Endothelial cell (in vitro differentiated cells): ENCODE data around the gene DEK. TPM values are rescaled to one million over a fixed set of nuclear protein-coding genes. Genes with fewer than 3 reads are reported as not detected.

Experiments
- DNase-seq: peaks from one replicate; pipeline ENCODE4 v3.0.0; 2021; ENCODE audit warnings: low spot score
- H3K27ac Mint-ChIP-seq: one replicate; pipeline ENCODE4 v1.8.0; 2021; ENCODE audit warnings: mixed read lengths, inconsistent platforms; ENCODE audit not compliant: unreplicated experiment
- H3K27me3 Mint-ChIP-seq: one replicate; pipeline ENCODE4 v1.8.0; 2021; ENCODE audit warnings: mild to moderate bottlenecking, moderate library complexity, mixed read lengths, inconsistent platforms; ENCODE audit not compliant: unreplicated experiment
- H3K36me3 Mint-ChIP-seq: one replicate; pipeline ENCODE4 v1.8.0; 2021; ENCODE audit warnings: mild to moderate bottlenecking, low read depth, mixed read lengths, inconsistent platforms; ENCODE audit not compliant: unreplicated experiment
- H3K4me1 Mint-ChIP-seq: one replicate; pipeline ENCODE4 v1.8.0; 2021; ENCODE audit warnings: mild to moderate bottlenecking, mixed read lengths, inconsistent platforms; ENCODE audit not compliant: unreplicated experiment
- H3K4me3 Mint-ChIP-seq: one replicate; pipeline ENCODE4 v1.8.0; 2021; ENCODE audit warnings: mild to moderate bottlenecking, mixed read lengths, inconsistent platforms; ENCODE audit not compliant: unreplicated experiment
- H3K9me3 Mint-ChIP-seq: one replicate; pipeline ENCODE4 v1.8.0; 2021; ENCODE audit warnings: mixed read lengths, inconsistent platforms; ENCODE audit not compliant: unreplicated experiment
- total RNA-seq: library from RNA; stranded (reverse); fragmentation: NEBNext Ultra II Directional; extraction: Animal tissue kit (Norgen Biotek cat#: 25700); gene quantifications from one replicate; pipeline ENCODE4 v1.2.1, GENCODE V29; 2021; ENCODE audit not compliant: unreplicated experiment
- TF ChIP-seq, protein P1 (sequence below): fragments of 200-600 bp; sonication (generic); IDR thresholded peaks from one replicate; pipeline ENCODE4 v1.5.0; 2021; ENCODE audit warnings: antibody characterized with exemption; ENCODE audit not compliant: unreplicated experiment

The DEK gene
- total RNA-seq, 1 donor from 2014 or later: 61.2 TPM

GRCh38 chr6:18262702-18263417 is 1.5 kb downstream of the DEK start:
- peak overlapping the region; percentile 99 for H3K4me3 Mint-ChIP-seq
- H3K27me3 Mint-ChIP-seq: peaks cover 14% of the 10 kb centered on the region
- DNase-seq: no peak
- peaks cover 21% of the 10 kb centered on the region for H3K36me3 Mint-ChIP-seq
- peak overlapping the region; percentile 93 for H3K27ac Mint-ChIP-seq
- TF ChIP-seq, protein P1, sequence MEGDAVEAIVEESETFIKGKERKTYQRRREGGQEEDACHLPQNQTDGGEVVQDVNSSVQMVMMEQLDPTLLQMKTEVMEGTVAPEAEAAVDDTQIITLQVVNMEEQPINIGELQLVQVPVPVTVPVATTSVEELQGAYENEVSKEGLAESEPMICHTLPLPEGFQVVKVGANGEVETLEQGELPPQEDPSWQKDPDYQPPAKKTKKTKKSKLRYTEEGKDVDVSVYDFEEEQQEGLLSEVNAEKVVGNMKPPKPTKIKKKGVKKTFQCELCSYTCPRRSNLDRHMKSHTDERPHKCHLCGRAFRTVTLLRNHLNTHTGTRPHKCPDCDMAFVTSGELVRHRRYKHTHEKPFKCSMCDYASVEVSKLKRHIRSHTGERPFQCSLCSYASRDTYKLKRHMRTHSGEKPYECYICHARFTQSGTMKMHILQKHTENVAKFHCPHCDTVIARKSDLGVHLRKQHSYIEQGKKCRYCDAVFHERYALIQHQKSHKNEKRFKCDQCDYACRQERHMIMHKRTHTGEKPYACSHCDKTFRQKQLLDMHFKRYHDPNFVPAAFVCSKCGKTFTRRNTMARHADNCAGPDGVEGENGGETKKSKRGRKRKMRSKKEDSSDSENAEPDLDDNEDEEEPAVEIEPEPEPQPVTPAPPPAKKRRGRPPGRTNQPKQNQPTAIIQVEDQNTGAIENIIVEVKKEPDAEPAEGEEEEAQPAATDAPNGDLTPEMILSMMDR: no peak
- peaks cover 28% of the 10 kb centered on the region for H3K4me1 Mint-ChIP-seq
- H3K9me3 Mint-ChIP-seq: no peaks in the 10 kb centered on the region

- peaks cover 14% of the 10 kb centered on the region for H3K27me3 Mint-ChIP-seq
- H3K27ac Mint-ChIP-seq: no peak overlapping the region
- TF ChIP-seq, protein P1: no peak
- no peaks in the 10 kb centered on the region for H3K9me3 Mint-ChIP-seq
- H3K4me1 Mint-ChIP-seq: peaks cover 28% of the 10 kb centered on the region
- no peak for DNase-seq
- peak overlapping the region; percentile 99 for H3K4me3 Mint-ChIP-seq
- peaks cover 27% of the 10 kb centered on the region for H3K36me3 Mint-ChIP-seq
Measured at GRCh38 chr6:18261877-18262276, 2.5 kb downstream of the DEK start.

DNA sequence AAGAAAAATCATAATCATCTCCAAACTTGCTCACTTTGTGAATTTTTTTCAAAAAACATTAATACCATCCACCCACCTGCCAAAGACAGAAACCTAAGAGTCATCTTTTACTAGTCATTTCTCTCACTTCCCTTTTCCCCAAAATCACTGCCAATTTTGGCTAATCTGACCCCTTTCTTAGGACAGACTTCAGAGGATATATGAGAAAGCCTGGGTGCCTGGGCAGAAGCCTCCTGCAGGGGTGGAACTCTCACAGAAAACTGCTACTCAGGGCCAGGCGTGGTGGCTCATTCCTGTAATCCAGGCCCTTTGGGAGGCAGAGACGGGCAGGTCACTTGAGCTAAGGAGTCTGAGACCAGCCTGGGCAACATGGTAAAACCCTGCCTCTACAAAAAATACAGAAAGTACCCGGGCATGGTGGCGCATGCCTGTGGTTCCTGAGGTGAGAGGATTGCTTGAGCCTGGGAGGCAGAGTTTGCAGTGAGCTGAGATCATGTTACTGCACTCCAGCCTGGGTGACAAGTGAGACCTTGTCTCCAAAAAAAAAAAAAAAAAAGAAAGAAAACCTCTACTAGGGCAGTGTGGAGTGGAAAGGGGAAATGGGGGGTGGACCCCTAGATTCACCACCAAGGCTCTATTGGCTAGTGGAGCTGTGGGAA is 3.8 kb downstream of the DEK start:
- Mint-ChIP-seq H3K27me3 (peaks cover 14% of the 10 kb centered on the region), H3K4me1 (peaks cover 27% of the 10 kb centered on the region), H3K36me3 (peaks cover 28% of the 10 kb centered on the region), H3K4me3 (no peak overlapping the region), H3K9me3 (no peaks in the 10 kb centered on the region), H3K27ac (no peak overlapping the region)
- TF ChIP-seq, protein P1: no peak
- DNase-seq: no peak

- H3K4me3 Mint-ChIP-seq: no peak overlapping the region
- H3K36me3 Mint-ChIP-seq: peaks cover 28% of the 10 kb centered on the region
- peak overlapping the region; percentile 40 for H3K27ac Mint-ChIP-seq
- H3K9me3 Mint-ChIP-seq: no peaks in the 10 kb centered on the region
- H3K27me3 Mint-ChIP-seq: peaks cover 10% of the 10 kb centered on the region
- no peak for DNase-seq
- TF ChIP-seq, protein P1: no peak
- peaks cover 20% of the 10 kb centered on the region for H3K4me1 Mint-ChIP-seq
Measured at GRCh38 chr6:18259675-18260447, 4.5 kb downstream of the DEK start.
